NCI-H774 (cell line): ENCODE data around the gene ORMDL2.
A peak's percentile ranks its signal among the peaks of the same experiment; 100 is the strongest.

Experiments
- DNase-seq: peaks from one replicate; lab custom pipeline; 2025; lab: John Stamatoyannopoulos, UW

Gene ORMDL2, protein sequence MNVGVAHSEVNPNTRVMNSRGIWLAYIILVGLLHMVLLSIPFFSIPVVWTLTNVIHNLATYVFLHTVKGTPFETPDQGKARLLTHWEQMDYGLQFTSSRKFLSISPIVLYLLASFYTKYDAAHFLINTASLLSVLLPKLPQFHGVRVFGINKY

GRCh38 chr12:55817345-55818139 lies at the start of gene ORMDL2, which contains the start of gene SARNP:
Gene ORMDL2, plus strand, starts transcription at chr12:55818041. Its CDS starts 959 bp downstream, at chr12:55819000.
Gene SARNP, minus strand, starts transcription at chr12:55817724. Its CDS starts 23 bp downstream, at chr12:55817701.
- peak; percentile 100 for DNase-seq

DNA sequence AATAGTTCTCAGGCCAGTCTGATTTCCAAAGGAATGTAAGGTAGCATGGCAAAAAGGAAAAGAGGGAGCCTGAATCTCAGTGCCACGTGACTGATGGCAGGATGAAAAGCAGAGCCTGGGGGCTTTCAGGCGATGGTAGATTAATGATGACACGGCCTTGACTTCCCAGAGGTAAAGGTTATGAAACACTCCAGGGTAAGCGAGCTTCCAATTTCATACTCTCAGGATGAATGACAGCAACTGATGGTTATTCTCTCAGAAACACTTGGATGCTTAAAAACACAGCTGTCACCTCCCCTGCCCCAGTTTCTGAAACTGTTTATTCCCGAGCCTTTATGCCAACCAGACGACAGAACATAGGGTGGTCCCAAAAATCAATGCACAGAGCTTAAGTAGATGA lies 46.1 kb upstream of the ORMDL2 start:
- DNase-seq = no peak

DNA sequence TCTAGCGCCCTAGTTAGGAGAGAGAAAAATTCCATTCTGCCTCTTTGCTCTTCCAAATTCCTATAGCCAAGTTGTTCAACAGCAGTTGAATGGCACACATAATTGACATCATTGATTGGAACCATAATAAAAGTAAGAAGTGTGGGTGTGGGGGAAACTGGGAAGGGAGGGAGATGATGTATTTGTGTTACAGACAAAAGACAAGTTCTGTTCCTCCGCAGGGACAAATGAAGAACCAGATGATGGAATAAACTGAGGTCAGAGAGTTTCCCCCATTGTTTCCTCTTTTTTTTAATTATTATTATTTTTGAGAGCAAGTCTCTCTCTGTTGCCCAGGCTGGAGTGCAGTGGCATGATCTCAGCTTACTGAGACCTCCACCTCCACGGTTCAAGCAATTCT lies 40.0 kb upstream of the ORMDL2 start:
- no peak for DNase-seq

GRCh38 chr12:55780685-55781084 lies 37.2 kb upstream of the ORMDL2 start:
- no peak for DNase-seq

DNA sequence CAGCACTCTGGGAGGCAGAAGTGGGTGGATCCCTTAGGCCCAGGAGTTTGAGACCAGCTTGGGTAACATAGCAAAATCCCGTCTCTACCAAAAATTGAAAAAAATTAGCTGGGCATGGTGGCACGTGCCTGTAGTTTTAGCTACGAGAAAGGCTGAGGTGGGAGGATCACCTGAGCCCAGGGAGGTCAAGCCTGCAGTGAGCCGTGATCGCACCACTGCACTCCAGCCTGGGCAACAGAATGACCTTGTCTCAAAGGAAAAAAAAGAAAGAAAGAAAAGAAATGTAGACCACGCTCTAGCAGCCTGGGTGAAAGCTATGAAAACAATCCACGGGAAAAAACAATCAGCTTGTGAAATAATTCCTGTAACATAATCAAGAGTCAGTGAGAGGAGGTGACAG lies 29.3 kb upstream of the ORMDL2 start:
- DNase-seq = no peak

GRCh38 chr12:55789171-55789570 lies 28.7 kb upstream of the ORMDL2 start:
- no peak for DNase-seq

DNA sequence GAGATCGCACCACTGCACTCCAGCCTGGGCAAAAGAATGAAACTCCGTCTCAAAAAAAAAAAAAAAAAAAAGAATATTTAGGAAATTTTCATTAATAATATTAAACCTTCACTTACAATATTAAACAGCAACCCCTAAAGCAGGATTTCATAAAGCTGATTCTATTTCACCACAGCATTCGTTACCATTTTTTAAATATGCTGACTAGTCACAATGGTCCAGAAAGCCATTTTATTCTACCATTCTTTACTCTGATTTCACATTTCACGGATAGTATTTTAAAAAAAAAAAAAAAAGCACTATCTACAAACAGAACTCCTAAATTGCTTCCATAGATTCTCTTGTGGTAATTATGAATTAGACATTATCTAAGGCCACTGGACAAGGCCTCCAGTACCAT lies 27.9 kb upstream of the ORMDL2 start:
- no peak for DNase-seq

GRCh38 chr12:55795950-55796349 lies 21.9 kb upstream of the ORMDL2 start:
- no peak for DNase-seq

DNA sequence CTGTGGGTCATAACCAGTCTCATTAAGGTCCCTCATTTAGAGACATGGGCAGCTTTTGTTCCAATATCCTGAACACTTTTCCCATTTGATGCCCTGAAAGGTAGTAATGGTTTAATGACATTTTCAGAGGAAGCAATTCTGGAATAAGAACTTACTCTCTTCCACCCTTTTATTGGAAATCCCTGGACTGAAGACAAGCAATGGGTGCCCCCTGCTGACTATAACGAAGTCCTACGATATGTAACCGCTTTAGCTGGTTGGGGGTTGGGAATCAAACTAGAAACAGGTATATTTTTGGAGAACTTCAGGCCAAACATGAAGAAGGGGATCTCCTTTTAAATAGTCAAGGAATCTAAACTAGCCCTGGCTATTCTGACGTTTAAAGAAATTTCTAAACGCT lies 20.8 kb upstream of the ORMDL2 start:
- DNase-seq = no peak

DNA sequence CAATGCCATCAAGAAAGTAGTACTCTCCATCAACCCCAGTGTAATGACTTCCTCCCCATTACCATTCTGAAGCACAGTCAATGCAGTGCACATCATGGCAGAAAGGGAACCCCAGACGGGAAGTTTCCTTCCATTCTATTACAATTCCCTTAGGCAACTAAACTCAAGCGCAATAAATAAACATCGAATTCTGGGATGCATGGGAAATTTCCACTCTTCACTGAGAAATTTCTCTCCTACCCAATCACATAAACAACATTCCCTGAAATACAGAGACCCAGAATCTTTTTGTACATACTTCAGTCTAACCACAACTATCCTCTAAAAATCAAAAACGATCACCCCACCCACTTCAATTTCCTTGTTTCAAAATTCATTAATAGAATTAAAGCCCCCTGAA lies 20.3 kb upstream of the ORMDL2 start:
- no peak for DNase-seq

- DNase-seq = no peak
These were observed 10.9 kb upstream of the ORMDL2 start for GRCh38 chr12:55806982-55807381.

DNA sequence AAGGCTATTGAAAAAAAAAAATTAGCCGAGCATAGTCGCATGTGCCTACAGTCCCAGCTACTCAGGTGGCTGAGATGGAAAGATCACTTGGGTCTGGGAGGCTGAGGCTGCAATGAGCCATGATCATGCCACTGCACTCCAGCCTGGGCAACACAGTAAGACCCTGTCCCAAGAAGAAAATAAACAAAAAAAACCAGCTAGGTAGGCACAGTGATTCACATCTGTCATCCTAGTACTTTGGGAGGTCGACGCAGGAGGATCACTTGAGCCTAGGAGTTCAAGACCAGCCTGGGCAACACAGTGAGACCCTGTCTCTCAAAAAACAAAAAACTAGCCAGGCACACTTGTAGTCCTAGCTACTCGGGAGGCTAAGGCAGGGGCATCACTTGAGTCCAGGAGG lies 8.6 kb upstream of the ORMDL2 start:
- no peak for DNase-seq

GRCh38 chr12:55812088-55812487 lies 5.8 kb upstream of the ORMDL2 start:
- DNase-seq = no peak

GRCh38 chr12:55814257-55814656 lies 3.6 kb upstream of the ORMDL2 start:
- no peak for DNase-seq

- no peak for DNase-seq
These were observed 2.4 kb upstream of the ORMDL2 start for GRCh38 chr12:55815473-55815872.

DNA sequence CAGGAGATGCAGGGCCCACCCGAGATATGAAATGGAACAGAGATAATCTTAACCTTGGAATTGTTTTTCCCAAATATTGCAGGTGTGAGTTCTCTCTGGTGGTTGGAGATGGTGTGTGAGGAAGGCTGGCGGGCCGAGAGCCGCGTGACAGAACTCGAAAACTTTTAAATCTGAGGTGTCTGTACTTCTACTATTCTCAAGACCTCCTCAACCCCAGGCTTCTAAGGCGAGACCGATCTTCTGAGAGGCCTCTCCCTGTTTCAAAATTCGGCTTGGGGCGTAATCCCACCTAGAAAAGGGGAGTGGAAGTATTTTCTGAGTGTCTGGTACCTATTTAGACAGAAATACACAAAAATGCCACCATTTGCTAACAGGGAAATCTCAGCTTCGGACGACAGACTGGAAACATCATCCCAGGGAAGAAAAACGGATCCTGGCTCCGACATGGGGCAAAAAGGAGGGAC lies 928 bp upstream of the ORMDL2 start:
- DNase-seq = no peak

- no peak for DNase-seq
These were observed 393 bp downstream of the ORMDL2 start for GRCh38 chr12:55818140-55818728.

DNA sequence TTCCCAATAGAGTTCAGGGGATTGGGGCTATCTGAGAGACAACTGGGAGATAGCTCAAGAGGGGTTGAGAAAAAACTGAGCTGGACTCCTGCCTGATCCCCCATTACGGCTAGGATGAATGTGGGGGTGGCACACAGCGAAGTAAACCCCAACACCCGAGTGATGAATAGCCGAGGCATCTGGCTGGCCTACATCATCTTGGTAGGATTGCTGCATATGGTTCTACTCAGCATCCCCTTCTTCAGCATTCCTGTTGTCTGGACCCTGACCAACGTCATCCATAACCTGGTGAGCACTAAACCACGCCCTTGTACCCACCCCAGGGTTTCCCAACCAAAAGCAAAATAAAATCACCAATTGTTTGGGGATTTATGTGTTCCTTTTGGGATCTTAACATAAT lies 1.0 kb downstream of the ORMDL2 start:
- DNase-seq = no peak

GRCh38 chr12:55820679-55821078 lies 2.8 kb downstream of the ORMDL2 start:
- DNase-seq = no peak

DNA sequence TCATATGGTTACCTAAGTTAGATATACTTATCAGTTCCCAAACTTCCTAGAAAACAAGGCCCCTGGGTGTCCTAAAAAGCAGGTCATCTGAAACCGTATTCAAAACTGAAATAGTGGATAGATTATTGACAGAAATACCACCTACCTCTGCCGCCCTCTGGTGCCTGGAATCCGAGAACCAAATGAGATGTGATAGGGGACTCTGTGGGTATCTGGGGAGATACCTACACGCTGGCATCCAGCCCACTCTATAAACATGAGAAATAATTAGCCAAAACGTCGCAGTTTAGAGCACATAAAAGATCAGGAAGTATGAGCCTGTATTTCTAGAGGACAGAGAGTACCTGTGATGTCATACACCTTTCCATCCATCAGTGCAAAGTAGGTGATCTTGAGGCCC lies 4.4 kb downstream of the ORMDL2 start:
- no peak for DNase-seq

GRCh38 chr12:55823419-55823818 lies 5.6 kb downstream of the ORMDL2 start:
- no peak for DNase-seq

GRCh38 chr12:55824726-55825125 lies 6.9 kb downstream of the ORMDL2 start:
- DNase-seq = no peak

DNA sequence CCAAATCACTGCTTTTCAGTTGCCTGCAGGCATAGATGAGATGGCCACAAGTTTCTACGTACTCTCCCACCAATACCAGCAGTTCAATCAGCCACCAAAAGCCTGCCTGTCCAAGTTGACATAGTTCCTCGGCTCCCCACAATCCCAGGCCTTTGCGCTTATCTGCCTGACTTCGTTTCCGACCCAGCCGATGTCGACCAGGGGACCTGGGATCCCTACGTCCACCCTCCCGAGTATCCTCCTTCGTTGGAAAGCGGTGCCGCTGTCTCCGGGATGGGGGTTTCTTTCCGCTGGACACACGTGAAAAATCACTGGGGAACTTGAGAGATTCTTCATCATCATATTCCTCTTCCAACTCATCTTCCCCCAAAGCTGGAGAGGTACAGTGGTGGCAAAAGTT lies 10.0 kb downstream of the ORMDL2 start:
- no peak for DNase-seq
